T-helper 2 cell (primary cell): Measurements from ENCODE around the gene ELF3.
"Not testable (repeated sequence)": the region's sequence is repeated elsewhere in the genome, so short reads cannot be mapped to it uniquely, and the experiment has no call there.

Experiments used
- DNase-seq, 5 experiments: peaks; one replicate each; pipeline versions ENCODE4 v3.0.0 to v3.0.0-alpha.2; 2012 to 2022
- total RNA-seq, 2 donors: gene quantifications; one replicate each; lab custom pipeline; 2026; lab: John Stamatoyannopoulos, UW

Gene ELF3
- 0 to 0.47 reads per million in 2 donors for total RNA-seq

- no peak for DNase-seq
Measured at GRCh38 chr1:202010180-202011015, at the start of gene ELF3. Gene ELF3, plus strand, starts transcription at chr1:202010587. Its CDS starts 550 bp downstream, at chr1:202011137.

- not testable (repeated sequence) for DNase-seq
Measured at GRCh38 chr1:201962382-201962781, 48.0 kb upstream of the ELF3 start.

- DNase-seq = no peak
Measured at GRCh38 chr1:201964261-201964660, 46.1 kb upstream of the ELF3 start.

GRCh38 chr1:201966171-201966570 is 44.2 kb upstream of the ELF3 start:
- DNase-seq = no peak

GRCh38 chr1:201968202-201968925 is 42.0 kb upstream of the ELF3 start:
- DNase-seq = no peak

- no peak for DNase-seq
Measured at GRCh38 chr1:201970334-201971159, 39.8 kb upstream of the ELF3 start.

GRCh38 chr1:201982082-201982622 is 28.2 kb upstream of the ELF3 start:
- DNase-seq = peak in 4 of 5 experiments; percentile 40 to 59 (median 50)

- peak; percentile 22 to 67 (median 47) for DNase-seq
Measured at GRCh38 chr1:201982623-201983379, 27.6 kb upstream of the ELF3 start, which contains the start of gene RNPEP. Gene RNPEP, plus strand, starts transcription at chr1:201982648. Its CDS starts 19 bp downstream, at chr1:201982667.

- DNase-seq = peak in 1 of 5 experiments; percentile 33
Measured at GRCh38 chr1:201983380-201983805, 27.0 kb upstream of the ELF3 start.

- no peak for DNase-seq
Measured at GRCh38 chr1:201984446-201984845, 25.9 kb upstream of the ELF3 start.

- no peak for DNase-seq
Measured at GRCh38 chr1:201985355-201985754, 25.0 kb upstream of the ELF3 start.

- no peak for DNase-seq
Measured at GRCh38 chr1:201988601-201989000, 21.8 kb upstream of the ELF3 start.

GRCh38 chr1:201989354-201990128 is 20.8 kb upstream of the ELF3 start:
- DNase-seq = no peak

- DNase-seq = no peak
Measured at GRCh38 chr1:201990427-201990826, 20.0 kb upstream of the ELF3 start.

GRCh38 chr1:201999625-202000238 is 10.7 kb upstream of the ELF3 start:
- peak in 1 of 5 experiments; percentile 56 for DNase-seq

GRCh38 chr1:202002507-202002906 is 7.9 kb upstream of the ELF3 start:
- no peak for DNase-seq

- no peak for DNase-seq
Measured at GRCh38 chr1:202004711-202005110, 5.7 kb upstream of the ELF3 start.

GRCh38 chr1:202005958-202006357 is 4.4 kb upstream of the ELF3 start:
- no peak for DNase-seq

- DNase-seq = no peak
Measured at GRCh38 chr1:202007304-202007703, 3.1 kb upstream of the ELF3 start.

GRCh38 chr1:202007805-202008489 is 2.4 kb upstream of the ELF3 start:
- no peak for DNase-seq
